SH-SY5Y (cell line): Measurements from ENCODE around the gene MPV17.

Source experiments
- GATA2 ChIP-seq: IDR thresholded peaks from 2 replicates; pipeline ENCODE4 v1.6.1; 2011; ENCODE audit warnings: mild to moderate bottlenecking, low read depth, low read length
- GATA3 ChIP-seq: IDR thresholded peaks from 2 replicates; pipeline ENCODE4 v1.6.1; 2011; ENCODE audit warnings: low read depth, mild to moderate bottlenecking, low read length, moderate library complexity

- TF ChIP-seq GATA2: no peak
- no peak for TF ChIP-seq GATA3
Observed at GRCh38 chr2:27291865-27292264, 31.0 kb downstream of the MPV17 start.
